GM18505 (cell line): ENCODE data around the gene CRTC2.
"Not testable (repeated sequence)": the region's sequence is repeated elsewhere in the genome, so short reads cannot be mapped to it uniquely, and the experiment has no call there.

Experiments used
- ATAC-seq: cut with Tn5 transposase; IDR thresholded peaks from one replicate; pipeline ENCODE4 v1.9.1; 2021; ENCODE audit not compliant: unreplicated experiment
- POLR2A ChIP-seq: IDR thresholded peaks from 4 replicates; pipeline ENCODE4 v1.6.1; 2011; ENCODE audit warnings: borderline replicate concordance; ENCODE audit not compliant: insufficient read depth, insufficient read length; ENCODE audit errors: extremely low read depth

The CRTC2 gene, protein sequence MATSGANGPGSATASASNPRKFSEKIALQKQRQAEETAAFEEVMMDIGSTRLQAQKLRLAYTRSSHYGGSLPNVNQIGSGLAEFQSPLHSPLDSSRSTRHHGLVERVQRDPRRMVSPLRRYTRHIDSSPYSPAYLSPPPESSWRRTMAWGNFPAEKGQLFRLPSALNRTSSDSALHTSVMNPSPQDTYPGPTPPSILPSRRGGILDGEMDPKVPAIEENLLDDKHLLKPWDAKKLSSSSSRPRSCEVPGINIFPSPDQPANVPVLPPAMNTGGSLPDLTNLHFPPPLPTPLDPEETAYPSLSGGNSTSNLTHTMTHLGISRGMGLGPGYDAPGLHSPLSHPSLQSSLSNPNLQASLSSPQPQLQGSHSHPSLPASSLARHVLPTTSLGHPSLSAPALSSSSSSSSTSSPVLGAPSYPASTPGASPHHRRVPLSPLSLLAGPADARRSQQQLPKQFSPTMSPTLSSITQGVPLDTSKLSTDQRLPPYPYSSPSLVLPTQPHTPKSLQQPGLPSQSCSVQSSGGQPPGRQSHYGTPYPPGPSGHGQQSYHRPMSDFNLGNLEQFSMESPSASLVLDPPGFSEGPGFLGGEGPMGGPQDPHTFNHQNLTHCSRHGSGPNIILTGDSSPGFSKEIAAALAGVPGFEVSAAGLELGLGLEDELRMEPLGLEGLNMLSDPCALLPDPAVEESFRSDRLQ

DNA sequence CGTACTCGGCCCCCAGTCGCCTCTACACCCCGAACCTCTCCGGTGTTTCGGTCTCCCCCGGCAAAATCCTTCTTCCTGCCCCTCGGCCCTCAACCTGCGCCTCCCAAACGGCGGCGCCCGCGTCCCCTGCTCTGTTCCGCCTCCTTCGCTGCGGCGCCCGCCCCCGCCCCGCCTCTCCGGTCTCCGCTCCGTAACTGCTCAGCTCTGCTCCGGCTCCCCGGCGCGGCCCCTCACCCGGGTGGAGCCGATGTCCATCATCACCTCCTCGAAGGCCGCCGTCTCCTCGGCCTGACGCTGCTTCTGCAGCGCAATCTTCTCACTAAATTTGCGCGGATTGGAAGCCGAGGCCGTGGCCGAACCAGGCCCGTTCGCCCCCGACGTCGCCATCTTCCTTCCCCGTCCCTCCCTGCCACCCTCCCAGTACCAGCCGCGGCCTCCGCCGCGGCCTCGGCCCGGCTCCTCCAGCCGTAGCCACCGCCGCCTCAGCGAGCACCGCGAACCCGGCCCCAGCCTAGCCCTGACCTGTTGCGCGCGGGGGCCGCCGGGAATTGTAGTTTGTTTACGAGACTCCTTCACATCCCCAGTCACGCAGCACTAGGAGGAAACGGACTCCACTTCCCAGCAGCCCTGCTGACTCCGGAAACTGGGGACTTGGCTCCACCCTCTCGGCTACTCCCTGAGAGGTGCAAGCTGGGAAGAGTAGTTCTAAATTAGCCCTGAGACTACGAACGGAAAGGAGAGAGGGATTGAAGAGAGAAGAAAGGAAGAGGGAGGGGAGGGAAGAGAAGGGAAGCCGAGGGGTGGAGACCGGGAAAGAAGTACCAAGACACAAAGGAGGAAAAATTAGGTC lies at the start of gene CRTC2:
TSS of gene CRTC2 (minus strand) at position 502 of the 850 bp plus-strand sequence. CDS start at position 387, 115 bp downstream.
- peak; percentile 56 for TF ChIP-seq POLR2A
- peak; percentile 59 for ATAC-seq

DNA sequence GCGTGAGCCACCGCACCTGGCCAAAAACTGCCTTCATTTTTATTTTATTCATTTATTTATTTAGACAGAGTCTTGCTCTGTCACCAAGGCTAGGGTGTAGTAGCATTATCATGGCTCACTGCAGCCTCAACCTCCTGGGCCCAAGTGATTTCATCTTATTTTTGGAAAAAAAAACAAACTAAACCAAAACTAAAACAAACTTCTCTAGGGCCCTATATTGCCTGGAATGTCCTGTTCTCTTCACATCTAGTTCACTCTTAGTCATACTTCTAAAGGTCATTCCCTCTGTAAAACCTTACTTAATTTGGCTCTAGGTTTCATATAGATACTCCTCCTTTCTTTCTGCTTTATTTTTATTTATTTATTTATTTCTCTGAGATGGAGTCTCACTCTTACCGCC lies 47.7 kb upstream of the CRTC2 start:
- no peak for ATAC-seq
- TF ChIP-seq POLR2A: no peak

DNA sequence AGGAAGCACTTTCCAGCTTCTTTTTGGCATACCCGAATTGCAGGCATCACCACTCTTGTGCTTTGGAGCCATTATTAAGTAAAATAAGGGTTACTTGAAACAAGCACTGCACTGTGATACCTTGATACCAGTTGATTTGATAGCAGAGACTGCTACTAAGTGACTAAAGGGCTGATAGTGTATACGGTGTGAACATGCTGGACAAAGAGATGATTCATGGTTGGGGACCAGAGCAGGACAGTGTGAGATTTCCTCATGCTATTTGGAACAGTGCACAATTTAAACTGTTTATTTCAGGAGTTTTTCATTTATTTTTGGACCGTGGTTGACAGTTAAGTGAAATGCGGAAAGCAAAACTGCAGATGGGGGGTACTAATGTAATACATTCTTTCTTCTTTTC lies 42.0 kb upstream of the CRTC2 start:
- ATAC-seq: no peak
- TF ChIP-seq POLR2A: no peak

DNA sequence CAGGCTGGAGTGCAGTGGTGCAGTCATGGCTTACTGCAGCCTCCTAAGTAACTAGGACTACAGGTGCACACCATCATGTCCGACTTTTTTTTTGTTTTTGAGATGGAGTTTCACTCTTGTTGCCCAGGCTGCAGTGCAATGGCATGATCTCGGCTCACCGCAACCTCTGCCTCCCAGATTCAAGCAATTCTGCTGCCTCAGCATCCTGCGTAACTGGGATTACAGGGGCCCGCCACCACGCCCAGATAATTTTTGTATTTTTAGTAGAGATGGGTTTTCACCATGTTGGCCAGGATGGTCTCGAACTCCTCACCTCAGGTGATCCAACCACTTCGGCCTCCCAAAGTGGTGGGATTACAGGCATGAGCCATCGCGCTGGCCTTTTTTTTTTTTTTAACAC lies 38.5 kb upstream of the CRTC2 start:
- ATAC-seq: not testable (repeated sequence)

DNA sequence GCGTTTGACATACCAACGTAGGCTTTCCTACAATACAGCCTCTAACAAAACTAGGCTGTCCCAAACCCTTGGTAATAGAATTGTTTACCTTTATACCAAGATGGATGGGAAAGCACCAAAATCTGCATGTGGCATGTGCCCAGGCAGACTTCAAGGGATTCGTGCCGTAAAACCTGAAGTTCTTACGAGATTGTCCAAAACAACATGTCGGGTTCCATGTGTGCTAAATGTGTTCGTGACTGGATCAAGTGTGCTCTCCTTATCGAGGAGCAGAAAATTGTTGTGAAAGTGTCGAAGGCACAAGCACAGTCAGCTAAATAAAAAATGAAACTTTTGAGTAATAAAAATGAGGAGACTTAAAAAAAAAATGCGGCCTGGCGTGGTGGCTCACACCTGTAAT lies 37.2 kb upstream of the CRTC2 start:
- ATAC-seq: no peak
- TF ChIP-seq POLR2A: no peak

DNA sequence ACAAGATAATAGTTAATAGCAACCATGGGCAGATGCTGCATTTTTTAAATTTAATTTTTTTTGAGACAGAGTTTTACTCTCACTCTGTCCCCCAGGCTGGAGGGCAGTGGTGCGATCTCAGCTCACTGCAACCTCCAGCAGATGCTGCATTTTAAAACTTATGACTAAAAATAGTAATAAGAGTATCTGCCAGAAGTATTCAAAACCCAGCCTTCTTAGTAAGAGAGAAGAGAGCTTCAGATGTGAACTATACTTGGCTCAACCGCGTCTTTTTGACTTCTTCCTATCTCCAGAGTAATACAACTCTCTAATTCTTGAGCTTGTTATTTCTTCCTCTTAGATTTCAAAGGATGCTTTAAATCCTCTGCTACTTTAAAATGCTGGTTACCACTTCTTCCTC lies 36.8 kb upstream of the CRTC2 start:
- no peak for TF ChIP-seq POLR2A
- ATAC-seq: no peak

DNA sequence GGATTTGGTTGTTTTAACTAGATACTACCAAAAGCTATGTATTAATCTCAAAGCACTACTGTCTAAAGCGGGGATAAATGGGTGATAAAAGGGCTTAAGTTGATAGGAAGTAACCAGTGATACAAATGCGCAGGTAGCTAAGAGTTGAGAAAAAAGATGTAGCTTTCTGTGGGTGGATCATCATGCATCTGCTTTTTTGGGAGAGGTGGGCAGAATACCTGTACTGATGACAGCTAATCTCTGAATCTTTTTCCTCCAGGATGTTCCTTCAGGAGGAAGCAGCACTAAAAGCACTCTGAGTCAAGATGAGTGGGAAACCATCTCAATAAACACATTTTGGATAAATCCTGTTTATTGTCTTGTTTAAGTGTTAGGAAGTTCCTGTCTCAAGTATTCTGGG lies 33.4 kb upstream of the CRTC2 start:
- TF ChIP-seq POLR2A: no peak
- no peak for ATAC-seq

DNA sequence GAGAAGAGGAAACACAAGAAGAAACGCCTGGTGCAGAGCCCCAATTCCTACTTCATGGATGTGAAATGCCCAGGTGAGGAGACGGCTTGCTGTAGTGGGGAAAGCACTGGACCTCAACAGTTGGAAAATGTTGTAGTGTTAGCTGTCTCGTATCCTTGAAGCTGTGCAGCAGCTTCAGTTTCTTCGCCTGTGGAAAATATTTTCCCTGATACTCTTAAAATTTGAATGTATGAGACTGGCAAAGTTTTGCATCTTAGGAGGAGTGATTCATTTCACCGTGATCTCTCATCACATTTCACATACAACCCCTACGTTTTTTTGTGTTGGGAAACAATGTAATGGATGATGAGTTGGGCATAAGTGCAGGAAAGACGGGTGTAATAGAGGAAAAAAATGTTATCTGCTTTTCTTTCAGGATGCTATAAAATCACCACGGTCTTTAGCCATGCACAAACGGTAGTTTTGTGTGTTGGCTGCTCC lies 32.8 kb upstream of the CRTC2 start:
- no peak for ATAC-seq
- no peak for TF ChIP-seq POLR2A

DNA sequence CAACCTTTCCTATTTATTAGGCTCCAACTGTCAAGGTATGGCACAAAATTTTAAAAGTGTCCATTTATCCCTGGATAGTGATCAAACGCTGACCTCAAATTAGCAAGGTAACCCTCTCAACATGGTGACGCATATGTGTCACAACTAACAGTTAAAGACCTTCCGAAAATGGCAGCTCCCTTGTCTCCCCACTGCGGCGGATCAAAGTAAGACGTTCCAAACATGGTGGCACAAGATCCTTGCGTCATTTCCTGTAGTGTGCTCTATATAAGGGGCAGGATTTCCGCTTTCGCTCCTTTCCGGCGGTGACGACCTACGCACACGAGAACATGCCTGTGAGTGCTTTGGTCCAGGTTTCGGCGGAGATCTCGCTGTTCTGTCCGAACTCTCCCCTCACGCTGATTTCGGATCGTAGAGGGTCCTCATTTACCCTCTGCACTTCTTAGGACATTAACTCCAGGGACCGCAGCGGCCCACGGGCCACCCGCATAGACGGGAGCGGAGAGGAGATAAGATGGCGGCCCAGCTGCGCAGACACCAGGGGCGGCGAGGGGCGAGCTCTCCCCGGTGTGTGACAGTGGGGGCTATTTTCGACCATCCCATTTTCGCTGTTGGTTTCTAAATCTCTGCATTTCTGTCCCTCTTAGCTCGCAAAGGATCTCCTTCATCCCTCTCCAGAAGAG lies 32.2 kb upstream of the CRTC2 start, which contains the start of gene RPS27:
TSS of gene RPS27 (plus strand) at position 295 of the 683 bp plus-strand sequence. CDS start at position 330, 35 bp downstream.
- TF ChIP-seq POLR2A: peak; percentile 100
- ATAC-seq: peak; percentile 67

DNA sequence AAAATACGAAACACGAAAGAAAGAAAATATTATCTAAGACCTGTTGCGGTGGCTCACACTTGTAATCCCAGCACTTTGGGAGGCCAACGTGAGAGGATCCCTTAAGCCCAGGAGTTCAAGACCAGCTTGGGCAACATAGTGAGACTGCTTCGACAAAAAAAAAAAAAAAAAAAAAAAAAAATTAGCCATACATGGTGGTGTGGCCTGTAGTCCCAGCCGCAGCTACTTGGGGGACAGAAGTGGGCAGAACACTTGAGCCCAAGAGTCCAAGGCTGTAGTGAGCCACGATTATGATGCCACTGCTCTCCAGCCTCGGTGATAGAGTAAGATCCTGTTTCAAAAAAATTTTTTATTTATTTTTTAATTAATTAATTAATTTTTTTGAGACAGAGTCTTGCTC lies 29.2 kb upstream of the CRTC2 start:
- TF ChIP-seq POLR2A: no peak
- no peak for ATAC-seq

DNA sequence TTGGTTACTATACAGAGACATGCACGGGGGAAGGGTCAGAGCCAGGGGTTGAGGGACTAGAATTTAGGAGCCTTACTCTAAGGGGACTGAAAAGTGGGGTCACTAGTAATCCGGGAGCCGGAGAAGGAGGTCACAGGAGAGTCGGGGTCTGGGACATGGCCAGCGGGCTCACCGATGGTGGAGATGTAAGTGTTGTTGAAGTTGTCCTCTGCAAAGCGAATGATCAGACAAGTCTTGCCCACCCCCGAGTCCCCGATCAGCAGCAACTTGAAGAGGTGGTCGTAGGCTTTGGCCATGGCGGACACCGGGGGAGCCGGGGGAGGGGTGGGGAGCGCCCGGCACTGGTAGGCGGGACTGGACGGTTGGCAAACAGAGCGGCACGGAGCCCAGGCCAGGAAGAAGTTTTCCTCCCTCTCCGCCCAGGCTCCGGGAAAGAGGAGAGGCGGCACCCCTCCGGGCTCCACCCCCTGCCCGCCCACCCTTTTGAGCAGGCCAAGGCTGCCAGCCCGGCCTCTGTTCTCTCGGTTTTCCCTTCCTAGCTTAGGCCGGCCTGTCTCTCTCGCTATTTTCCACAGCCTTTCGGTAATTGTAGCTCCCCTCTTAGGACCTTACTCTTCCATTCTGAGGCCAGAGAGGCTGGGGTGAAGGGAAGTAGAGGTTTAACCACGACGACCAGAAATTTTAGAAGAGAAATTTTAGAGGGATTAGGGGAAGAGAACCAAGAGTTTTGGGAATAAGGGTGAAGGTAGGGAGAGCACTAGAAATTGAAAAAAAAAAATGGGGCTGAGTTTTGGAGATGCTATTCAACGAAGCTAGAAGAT lies 27.7 kb upstream of the CRTC2 start, which contains the start of gene RAB13:
TSS of gene RAB13 (minus strand) at position 399 of the 821 bp plus-strand sequence. CDS start at position 296, 103 bp downstream.
- no peak for TF ChIP-seq POLR2A
- no peak for ATAC-seq

DNA sequence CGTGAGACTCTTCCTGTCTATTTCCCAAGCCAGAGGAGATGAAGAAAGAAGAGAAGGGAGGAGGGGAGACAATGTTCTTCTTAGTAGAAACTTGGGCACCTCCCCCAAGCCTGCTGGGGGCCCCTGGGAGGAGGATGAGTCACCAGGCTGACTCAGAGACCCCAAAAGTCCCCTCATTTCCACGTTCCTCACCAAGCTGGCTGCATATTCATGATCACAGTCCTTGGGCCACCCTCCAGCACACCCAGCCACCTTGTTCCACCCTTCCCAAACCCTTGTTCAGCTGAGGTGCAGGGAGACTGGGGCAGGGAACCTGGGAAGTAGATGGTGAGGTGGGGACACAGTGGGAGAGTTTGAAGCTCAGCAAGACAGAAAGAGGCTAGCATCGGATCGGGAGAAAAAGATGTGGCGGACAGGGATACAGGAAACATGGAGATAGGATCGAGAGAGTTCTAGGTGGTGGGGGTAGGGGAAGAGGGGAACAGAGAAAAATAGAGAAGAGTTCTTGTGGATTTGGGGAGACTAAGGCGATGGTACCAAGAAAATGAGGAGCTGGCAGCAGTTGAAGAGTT lies 27.0 kb upstream of the CRTC2 start:
- no peak for ATAC-seq
- no peak for TF ChIP-seq POLR2A
